ENCODE results near the gene RABGAP1L. TPM values are rescaled to one million over a fixed set of nuclear protein-coding genes. Genes with fewer than 3 reads are reported as not detected.

Gene RABGAP1L
- total RNA-seq, 4 donors from 2014 or later = 48.2 to 102 (median 59.1) TPM

GRCh38 chr1:174991473-174991872, 832.2 kb downstream of the RABGAP1L start:
- Histone ChIP-seq H3K4me1 (peaks cover 15% of the 10 kb centered on the region), H3K9me3 (no peaks in the 10 kb centered on the region), H3K36me3 (no peaks in the 10 kb centered on the region), H3K27me3 (no peaks in the 10 kb centered on the region), H3K27ac (no peak overlapping the region), H3K4me3 (no peak overlapping the region)
- TF ChIP-seq POLR2A (IDR thresholded peaks at IDR 0.05) (no peak), EP300 (IDR thresholded peaks at IDR 0.05) (no peak), POLR2AphosphoS5 (IDR thresholded peaks at IDR 0.05) (no peak), CTCF (IDR thresholded peaks at IDR 0.05) (no peak)
- DNase-seq (ENCODE audit: low spot score in 2 of 2) = no peak
- WGBS = 100% methylated on average over 1 of the region's 1 CpG

- H3K4me3 ChIP-seq = no peak overlapping the region
- WGBS = 90% methylated on average over 3 of the region's 3 CpGs
- no peaks in the 10 kb centered on the region for H3K9me3 ChIP-seq
- H3K27me3 ChIP-seq = no peaks in the 10 kb centered on the region
- H3K36me3 ChIP-seq = no peaks in the 10 kb centered on the region
- TF ChIP-seq POLR2A (IDR thresholded peaks at IDR 0.05) (no peak), CTCF (IDR thresholded peaks at IDR 0.05) (no peak), POLR2AphosphoS5 (IDR thresholded peaks at IDR 0.05) (no peak), EP300 (IDR thresholded peaks at IDR 0.05) (no peak)
- DNase-seq (ENCODE audit: low spot score in 2 of 2) = no peak
- H3K4me1 ChIP-seq = peaks cover 13% of the 10 kb centered on the region
- no peak overlapping the region for H3K27ac ChIP-seq
Observed at GRCh38 chr1:174995121-174995520, 835.8 kb downstream of the RABGAP1L start.

GRCh38 chr1:174995916-174996315, 836.6 kb downstream of the RABGAP1L start:
- no peak for DNase-seq (ENCODE audit: low spot score in 2 of 2)
- WGBS = 88% methylated on average over 1 of the region's 1 CpG
- Histone ChIP-seq H3K4me1 (peaks cover 17% of the 10 kb centered on the region), H3K4me3 (no peak overlapping the region), H3K9me3 (no peaks in the 10 kb centered on the region), H3K27ac (no peak overlapping the region), H3K27me3 (no peaks in the 10 kb centered on the region), H3K36me3 (no peaks in the 10 kb centered on the region)
- TF ChIP-seq POLR2A (IDR thresholded peaks at IDR 0.05) (no peak), EP300 (IDR thresholded peaks at IDR 0.05) (no peak), POLR2AphosphoS5 (IDR thresholded peaks at IDR 0.05) (no peak), CTCF (IDR thresholded peaks at IDR 0.05) (no peak)

GRCh38 chr1:174996476-174996875, 837.2 kb downstream of the RABGAP1L start:
- 6% methylated on average over 1 of the region's 1 CpG for WGBS

GRCh38 chr1:174997041-174997440, 837.7 kb downstream of the RABGAP1L start:
- 70% methylated on average over 3 of the region's 3 CpGs for WGBS
- Histone ChIP-seq H3K9me3 (no peaks in the 10 kb centered on the region), H3K36me3 (no peaks in the 10 kb centered on the region), H3K27me3 (no peaks in the 10 kb centered on the region), H3K4me3 (no peak overlapping the region), H3K27ac (no peak overlapping the region), H3K4me1 (peaks cover 22% of the 10 kb centered on the region)
- no peak for DNase-seq (ENCODE audit: low spot score in 2 of 2)
- TF ChIP-seq POLR2A (IDR thresholded peaks at IDR 0.05) (no peak), POLR2AphosphoS5 (IDR thresholded peaks at IDR 0.05) (no peak), EP300 (IDR thresholded peaks at IDR 0.05) (no peak), CTCF (IDR thresholded peaks at IDR 0.05) (no peak)

More at GRCh38 chr1:174996476-174996875, 837.2 kb downstream of the RABGAP1L start:
- H3K9me3 ChIP-seq = no peaks in the 10 kb centered on the region
- no peak for DNase-seq (ENCODE audit: low spot score in 2 of 2)
- no peak overlapping the region for H3K4me3 ChIP-seq
- no peaks in the 10 kb centered on the region for H3K27me3 ChIP-seq
- no peaks in the 10 kb centered on the region for H3K36me3 ChIP-seq
- H3K27ac ChIP-seq = no peak overlapping the region
- TF ChIP-seq EP300 (IDR thresholded peaks at IDR 0.05) (no peak), CTCF (IDR thresholded peaks at IDR 0.05) (no peak), POLR2AphosphoS5 (IDR thresholded peaks at IDR 0.05) (no peak), POLR2A (IDR thresholded peaks at IDR 0.05) (no peak)
- peaks cover 18% of the 10 kb centered on the region for H3K4me1 ChIP-seq
